Amniotic epithelial cell (primary cell): Measurements from ENCODE around the gene KCNQ1OT1.

ENCODE experiments used
- DNase-seq: peaks from one replicate; pipeline ENCODE4 v3.0.0-alpha.2; 2010; ENCODE audit warnings: low read depth

The KCNQ1OT1 gene

DNA sequence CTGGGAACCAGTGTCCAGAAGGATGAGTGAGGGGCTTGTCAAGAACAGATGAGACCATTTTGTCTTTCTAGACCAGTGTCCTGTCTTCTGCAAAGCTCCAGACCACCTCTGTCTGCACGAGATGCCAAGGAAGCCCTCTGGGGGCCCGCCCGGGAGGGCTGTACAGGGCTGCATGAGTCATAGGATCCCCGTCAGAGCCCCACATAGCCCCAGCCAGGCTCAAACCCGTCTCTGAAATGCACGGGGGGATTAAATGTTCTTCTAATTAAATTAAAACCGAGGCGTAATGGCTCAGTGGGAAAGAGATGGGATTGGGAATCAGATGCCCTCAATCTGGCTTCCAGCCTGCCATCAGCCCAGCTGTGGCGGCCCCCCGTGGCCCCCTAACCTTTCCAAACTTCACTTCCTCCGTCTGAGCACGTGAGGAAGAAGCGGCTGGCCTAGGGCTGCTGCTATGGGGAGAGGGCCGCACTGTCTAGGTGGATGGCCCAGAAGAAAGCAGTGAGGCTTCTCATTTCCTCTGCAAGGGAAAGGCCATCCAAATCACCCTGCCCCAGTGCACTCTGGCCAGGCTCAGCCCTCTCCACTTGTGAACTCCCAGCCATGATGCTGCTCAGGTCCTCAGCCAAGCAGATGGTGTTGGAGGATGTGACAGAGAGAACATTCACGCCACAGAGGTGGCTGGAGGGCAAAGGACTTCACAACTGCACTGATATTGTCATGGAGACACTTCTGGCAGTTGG, 32.8 kb downstream of the KCNQ1OT1 start:
- no peak for DNase-seq

DNA sequence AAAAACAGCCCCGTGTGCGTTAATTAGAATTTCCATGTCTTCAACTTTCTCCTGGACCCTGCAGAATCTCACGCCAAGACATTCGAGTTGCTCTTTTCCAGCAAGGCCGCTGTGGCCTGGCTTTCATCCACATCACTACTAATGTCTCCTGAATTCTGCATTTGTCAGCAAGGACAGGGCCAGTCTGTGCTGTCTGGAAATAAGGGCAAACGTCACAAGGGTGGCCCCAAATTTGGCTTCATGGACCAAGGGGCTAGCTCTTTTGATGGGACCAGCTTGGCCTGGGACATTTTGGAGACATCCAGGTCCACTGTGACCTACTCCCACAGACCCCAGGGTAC, 33.4 kb downstream of the KCNQ1OT1 start:
- peak; percentile 40 for DNase-seq

DNA sequence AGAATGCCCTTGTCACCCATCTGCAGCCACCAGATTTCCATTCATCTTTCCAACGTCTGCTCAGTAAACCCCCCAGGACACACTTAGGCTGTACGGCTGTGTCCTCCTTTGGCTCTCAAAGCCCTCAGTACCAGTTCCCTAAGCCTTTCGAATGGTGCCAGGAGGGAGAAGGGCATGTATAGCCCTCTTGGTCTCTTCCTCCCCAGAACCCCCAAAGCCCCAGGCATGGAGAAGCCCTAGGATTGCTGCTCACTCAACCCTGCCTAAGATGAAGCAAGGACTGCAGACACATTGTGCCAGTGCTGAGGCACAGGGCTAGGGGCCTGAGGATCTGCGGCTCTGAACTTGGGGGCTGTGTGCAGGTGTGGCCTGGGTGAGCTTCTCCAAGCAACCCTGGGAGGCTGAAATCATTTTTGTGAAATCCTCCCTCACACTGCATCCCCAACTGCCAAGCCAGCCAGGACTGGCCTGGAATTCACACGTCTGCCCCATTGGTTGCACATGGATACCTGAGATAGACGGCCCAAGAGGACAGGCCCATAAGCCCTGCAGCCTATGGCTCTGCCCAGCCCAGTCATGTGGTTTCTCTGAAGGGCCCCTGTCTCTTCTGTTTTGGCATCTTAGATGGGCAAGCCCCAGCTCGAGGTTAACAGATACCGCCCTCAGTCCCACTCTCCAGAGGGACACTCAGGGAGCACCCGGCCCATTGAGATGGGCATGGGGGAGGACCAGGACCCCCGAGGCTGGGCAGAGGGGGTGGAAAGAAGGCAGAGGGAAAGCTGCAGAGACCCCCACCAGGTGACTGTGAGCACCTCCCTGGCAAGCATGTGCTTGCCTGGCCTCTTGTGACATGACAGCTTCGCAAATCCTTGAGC, 34.0 kb downstream of the KCNQ1OT1 start:
- DNase-seq: no peak

DNA sequence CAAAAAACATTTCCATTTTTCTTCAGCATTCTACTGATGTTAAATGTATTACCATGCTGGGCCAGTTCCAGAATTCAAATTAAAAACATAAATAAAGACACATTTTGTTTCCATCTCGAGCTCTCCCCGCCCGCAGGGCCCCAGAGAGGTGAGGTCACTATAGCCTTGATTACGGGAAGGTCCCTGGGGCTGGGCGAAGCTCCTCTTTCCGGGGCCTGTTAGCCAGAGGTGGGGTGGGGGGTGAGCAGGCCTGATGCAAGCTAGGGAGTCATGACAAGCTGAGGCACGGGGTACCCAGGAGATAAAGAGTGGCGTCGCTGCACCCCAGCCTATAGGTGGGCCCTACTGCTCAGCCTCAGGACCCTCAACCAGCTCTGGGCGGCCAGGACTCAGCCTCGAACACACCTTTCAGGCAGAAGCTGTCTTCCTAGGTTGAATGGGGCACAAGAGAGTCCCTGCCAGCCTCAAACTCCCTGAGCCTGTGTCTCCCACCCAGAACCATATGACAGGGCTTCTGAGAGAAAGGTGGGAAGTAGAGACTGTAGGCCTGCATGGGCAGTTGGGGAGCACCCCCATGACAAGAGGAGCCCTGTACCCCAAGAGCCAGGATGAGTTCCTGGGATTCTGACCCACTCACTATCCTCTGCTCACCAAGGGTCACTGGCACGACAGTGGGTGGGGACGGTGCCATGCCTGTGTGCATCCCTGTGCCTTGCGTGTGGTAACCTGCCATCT, 34.8 kb downstream of the KCNQ1OT1 start:
- DNase-seq: no peak

DNA sequence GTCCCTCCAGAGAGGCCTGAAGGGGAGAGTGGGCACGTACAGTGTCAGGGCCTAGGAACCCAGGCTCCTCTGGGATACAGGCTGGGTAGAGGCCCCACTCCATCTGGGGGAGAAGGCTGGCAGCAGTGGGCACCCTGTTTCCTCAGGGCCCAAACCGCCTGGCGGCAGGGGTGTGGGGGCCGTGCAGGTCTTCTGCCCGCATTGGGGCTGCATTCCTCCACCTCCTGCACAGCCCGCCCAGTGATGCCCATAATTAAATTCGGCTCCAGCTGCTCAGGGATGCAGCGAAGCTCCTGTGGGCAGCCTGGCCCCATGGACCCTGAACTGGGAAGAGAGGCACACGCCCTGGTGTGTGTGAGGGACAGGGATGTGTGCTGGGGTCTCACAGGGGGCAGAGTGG, 35.4 kb downstream of the KCNQ1OT1 start:
- DNase-seq: no peak

DNA sequence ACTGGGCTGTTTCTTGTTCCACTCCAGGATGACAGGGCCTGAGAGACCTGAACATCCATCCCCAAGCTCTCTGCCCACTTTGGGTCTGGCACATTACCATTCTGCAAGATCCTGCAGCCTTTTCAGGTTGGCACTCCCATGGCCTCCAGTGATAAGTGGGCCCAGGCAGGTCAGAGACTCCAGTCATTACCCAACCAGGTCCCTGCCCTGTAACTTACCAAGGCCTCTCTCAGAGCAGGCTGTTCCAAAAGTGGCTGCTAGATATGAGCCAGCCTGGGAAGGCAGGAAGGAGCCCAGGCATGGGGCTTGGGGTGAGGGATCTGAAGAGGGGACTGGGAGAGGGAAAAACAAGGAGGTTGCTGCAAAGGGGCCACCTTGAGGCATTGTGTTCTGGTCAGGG, 35.9 kb downstream of the KCNQ1OT1 start:
- no peak for DNase-seq

DNA sequence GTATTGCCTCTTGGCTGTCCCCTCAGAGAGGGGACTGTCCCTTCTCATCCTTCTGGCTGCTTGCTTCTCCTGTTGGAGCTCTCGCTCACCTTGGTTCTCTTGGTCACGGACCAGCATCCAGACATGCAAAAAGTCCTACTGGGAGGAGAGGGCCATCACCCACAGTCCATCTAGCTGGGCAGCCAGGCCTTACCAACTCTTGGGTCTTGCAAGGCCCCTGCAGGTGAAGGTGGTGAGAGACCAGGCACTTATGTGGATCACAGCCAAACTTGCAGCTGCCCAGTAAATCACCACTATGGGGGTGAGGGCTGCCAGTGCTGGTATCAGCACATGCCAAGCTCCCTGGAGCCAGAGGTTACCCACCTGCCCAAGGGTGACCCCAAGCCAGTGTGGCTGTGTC, 36.3 kb downstream of the KCNQ1OT1 start:
- DNase-seq: no peak

DNA sequence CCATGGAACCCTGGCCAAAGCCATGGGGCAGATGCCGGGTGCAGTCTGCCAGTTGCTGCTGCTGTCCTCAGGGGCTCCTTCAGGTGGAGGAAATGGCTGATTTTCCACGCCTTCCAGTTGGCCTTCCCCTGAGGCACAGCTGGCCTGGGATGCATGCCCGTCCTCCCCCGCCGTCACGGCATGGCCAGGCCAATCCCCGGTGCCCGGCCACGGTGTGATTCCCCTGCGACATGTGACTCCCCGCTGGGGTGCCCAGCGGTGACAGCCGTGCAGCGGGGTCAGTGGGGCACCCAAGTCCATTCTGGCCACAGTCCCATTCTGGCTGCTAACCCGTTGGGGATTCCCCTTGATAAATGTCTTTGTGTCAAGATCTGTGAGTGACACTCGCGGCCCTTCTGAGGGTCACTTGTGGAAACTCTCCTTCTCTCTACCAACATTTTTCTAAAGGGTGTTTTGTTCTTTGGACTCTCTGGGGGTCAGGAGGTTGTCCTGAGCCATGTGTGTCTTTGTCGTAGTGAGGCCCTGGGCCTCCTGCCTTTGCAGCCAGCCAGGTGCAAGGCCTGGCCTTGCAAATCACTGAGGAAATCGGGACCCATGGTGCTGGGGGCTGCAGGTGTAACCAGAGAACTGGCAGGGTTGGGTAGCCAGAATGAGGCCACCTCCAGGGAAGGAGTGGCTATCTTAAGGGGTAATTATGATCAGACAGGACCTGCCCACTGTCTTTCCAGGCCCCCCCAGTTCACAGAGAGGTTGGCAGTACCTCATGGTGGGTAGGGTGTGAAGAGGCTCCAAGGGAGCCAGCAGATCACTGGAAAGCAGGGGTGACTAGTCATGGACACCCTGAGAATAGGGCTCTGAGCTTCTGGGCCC, 37.1 kb downstream of the KCNQ1OT1 start:
- DNase-seq: no peak

DNA sequence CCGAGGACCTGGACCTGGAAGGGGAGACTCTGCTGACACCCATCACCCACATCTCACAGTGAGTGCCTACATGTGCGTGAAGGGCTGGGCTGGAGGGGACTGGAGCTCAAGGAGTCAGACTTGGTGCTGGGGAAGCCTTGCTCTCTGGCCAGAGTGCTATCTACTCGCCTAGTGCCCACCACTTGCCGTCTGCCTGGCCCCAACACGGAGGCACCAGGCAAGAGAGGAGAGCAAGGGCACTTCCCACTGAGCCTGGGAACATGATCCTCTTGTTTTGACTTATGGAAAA, 37.8 kb downstream of the KCNQ1OT1 start:
- no peak for DNase-seq

DNA sequence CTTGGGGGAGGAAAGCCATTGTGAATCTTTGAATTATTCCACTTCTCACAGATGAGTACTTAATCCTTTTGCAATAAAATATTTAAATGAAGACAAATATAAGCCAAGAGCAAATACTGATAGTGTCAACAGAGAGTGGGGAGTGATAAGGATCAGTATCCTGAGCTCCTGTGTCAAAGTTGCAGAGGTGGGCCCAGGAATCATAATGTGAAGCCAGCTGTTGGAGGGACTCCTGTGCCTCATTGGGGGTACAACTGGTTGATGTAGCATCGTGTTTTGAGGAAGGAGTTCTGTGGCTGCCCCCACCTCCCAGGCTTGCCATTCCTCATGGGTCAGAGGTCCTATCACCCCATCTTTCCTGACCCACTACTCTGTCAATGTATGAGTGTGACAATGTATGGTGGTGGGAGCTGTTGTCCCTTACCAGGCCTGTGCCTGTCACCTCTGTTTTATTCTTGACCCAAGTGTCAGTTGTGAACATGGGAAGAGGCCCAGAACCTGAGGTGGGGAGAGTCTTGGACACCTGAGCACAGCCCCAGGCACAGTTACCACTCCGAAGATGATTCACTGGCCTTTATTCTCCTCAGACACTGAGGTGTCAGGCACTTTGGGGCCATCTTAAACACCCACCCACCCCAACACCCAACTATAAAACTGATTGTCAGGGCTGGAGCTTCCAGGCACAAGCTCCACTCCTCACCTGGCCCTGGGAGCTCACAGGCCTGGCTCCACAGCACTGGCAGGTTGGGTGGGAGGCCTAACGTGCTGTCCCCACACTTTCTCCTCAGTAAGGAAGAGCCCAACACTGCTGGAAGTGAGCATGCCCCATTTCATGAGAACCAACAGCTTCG, 38.4 kb downstream of the KCNQ1OT1 start:
- no peak for DNase-seq

DNA sequence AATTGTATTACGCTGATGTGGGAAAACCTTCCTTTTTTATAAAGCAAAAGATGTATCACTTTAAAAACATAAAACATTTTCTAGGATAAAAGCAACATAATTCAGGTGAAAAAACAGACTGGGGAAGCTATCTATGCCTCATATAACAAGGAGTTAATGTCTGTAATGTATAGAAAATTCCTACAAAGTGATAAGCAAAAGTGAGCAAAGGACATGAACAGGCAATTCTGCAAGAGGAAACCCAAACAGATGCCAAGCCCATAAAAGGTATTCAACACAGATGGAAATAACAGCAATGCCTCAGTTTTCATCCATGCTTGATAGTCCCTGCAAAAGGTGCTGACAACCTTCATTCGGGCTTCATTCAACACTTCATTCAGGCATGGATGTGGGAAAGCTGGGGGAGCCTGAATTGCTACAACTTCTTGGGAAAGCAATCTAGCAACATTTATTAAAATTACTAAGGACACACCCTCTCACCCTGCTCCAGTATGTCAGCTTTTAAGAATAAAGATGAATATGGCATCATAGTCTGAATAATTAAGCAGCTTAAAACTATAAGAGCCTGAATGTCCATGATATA, 39.3 kb downstream of the KCNQ1OT1 start:
- no peak for DNase-seq

DNA sequence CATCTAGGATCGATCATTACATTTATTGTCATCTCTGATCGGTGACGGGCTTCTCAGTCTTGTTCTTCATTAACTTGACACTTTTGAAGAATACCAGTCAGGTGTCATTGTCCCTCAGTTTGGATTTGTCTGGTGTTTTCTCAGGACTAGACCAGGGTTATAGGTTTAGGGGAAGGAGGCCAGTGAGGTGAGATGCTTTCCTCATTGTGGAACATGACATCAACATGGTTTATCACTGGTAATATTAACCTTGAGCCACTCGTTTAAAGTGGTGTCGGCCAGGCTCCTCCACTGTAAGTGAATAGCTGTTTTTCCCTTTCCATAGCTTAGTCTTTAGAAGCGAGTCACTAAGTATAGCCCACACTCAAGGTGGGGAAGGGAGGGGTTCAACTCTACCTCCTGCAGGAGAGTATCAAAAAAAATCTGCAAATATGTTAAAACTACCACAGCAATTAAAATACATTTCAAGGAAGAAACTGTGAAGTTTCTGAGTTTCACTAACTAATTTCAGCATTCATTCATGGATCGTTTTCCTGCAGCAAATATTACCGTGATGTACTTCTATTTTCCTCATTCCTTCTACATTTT, 42.0 kb downstream of the KCNQ1OT1 start:
- no peak for DNase-seq

DNA sequence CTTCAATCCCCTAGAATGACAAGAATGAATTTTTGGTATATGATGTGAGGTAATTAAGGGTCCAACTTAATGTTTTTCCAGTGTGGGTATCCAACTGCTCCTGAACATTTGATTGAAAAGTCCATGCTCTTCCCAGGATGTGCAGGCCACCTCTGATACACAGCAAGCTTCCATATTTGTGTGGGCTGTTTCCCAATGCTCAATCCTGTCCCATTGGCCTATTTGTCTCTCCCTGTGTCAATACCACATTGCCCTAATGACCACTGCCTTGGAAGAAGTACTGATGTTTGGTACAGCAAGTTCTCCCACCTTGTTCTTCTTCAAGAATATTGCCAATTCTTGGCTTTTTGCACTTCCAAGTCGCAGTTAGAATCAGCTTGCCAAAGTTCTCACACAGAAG, 42.9 kb downstream of the KCNQ1OT1 start:
- DNase-seq: no peak

DNA sequence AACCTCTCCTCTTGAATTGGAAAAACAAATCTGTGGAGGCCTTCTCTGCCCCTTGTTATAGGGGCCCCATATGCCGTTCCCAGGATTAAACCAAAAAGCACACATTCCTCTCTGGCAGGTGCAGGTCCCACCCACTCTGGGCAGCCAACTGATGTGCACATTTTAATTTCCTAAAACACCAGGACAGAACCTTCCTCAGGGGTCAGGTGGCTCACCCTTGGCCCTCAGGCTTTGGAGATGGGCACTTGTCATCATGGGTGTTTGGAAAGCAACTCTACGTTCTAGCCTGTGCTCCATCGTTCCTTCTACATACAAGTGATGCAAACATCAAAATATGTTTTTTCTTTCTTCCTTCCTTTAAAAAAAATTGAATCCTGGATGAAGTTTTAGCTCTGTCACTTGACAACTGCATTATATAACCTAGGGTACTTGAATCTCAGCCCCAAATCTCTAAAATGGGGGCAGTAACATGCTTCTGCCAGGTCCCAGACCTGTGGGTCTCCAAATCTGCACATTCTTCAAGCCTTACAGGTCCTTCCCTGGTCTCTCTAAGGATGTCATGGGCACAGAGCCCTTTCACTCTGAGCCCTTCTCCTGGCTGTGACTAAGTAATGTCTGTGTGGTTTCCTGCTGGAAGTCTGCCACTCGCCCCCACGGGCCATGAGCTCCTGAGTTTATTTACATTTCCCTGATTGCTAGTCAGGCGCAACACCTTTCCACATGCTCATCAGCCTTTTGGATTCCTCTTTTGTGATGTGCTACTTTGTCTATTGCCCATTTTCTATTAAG, 43.8 kb downstream of the KCNQ1OT1 start:
- peak; percentile 45 for DNase-seq

DNA sequence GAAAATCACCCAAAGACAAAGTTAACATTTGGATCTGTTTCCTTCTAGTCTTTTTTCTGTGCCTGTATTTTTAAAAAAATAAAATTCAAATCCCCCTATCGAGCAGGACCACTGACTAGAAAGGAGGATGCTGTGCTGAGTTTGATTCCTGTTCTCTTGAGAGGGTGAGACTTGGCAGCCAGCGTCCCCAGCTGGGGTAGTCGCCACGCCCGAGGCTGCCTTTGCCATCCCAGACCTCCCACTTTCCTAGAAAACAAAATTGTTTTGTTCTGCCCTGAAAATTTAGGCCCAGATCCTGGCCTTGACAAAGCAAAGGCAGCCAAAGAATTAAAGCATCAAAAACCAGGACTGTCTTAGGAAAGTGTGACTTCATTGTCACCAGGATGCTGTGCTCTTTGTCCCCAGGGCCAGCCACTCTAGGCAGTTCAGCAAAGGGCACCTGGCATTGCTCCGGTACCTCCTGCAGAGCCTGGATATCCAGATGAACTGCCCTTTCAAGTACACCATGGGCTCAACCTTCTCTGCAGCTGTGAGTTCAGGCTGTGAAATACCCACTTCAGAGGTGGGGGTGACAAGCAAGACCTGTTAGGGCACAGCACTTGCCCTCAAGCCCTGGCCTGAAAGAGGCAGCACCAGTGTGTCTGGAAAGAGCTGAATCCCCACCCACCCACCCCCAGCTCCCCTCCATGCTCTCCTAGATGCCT, 44.6 kb downstream of the KCNQ1OT1 start:
- DNase-seq: no peak

DNA sequence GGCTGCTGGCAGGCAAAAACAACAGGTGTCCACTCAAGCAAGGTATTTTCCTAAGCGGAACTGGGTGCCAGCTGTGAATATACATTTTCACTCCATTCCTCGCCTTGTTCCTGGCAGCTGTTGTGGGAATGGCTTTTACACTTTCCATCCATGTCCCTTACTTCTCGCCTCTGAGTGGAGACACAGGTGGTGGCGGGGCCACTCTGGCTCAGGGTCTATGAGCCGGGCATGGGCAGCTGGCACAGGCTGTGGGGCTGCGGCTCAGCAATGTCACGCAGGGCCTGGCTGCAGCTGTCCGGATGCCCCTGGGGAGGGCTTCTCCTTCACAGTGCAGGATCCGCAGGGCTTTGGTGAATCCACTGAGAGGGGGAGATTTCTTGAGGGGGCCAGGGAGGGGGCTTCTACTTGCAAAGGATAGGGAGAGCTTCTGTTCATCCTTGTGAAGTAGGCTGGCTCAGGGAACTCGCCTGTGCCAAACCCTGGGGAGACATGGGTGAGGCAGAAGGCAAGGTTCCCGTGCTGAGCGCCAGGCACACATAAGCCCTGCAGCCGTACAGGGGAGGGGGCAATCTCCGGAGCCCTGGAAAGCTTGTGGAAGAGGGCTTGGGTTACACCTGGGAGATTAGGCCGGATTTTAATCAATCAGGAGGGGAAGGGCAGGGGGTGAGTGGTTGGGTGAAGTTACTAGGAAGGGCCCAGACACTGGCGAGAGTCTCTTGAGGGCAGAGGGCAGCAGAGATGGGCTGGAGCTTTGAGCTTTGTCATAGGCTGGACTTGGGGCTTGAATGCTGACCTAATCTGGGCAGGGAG, 45.7 kb downstream of the KCNQ1OT1 start:
- DNase-seq: no peak

DNA sequence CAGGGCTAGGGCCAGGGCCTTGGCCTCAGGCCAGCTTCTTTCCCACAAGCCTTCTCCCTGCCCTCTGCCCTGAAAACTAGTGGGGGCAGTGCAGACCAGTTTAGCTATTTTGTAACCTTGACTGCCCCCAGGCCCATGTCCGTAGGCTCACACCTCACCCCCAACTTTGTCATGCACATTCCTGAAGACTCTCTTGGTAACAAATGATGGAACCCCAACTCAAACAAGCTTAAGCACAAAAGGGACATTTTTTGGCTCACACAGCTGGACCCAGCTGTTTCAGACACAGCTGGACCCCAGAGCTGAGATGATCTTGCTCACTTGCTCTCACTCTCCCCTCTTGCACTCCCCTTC, 46.6 kb downstream of the KCNQ1OT1 start:
- DNase-seq: no peak
